Activated CD8-positive, alpha-beta T cell treated with anti-CD3 and anti-CD28 coated beads, Interleukin-2, amount 10 ng/mL, durations not matched to agents 7 days and 5 days (primary cell): ENCODE data around the gene PTPN13. TPM values are rescaled to one million over a fixed set of nuclear protein-coding genes. Genes with fewer than 3 reads are reported as not detected.
"Not testable (repeated sequence)": the region's sequence is repeated elsewhere in the genome, so short reads cannot be mapped to it uniquely, and the experiment has no call there.

ENCODE experiments used
- ATAC-seq: fragments of 150-1000 bp; cut with Tn5 transposase; one replicate; pipeline ENCODE4 v1.10.0; 2021; ENCODE audit warnings: moderate library complexity
- CTCF ChIA-PET: fragments of 350-600 bp; sonication (Branson Sonifier 250); formaldehyde crosslinking; loops from one replicate; lab custom pipeline; 2021; ENCODE audit warnings: antibody characterized with exemption; lab: Charles Lee
- POLR2A ChIA-PET: fragments of 350-600 bp; sonication (Branson Sonifier 250); formaldehyde crosslinking; loops from one replicate; lab custom pipeline; 2021; ENCODE audit warnings: antibody characterized with exemption; lab: Charles Lee
- DNase-seq: peaks from one replicate; pipeline ENCODE4 v3.0.0-alpha.2; 2020
- H3K27ac Mint-ChIP-seq: one replicate; pipeline ENCODE4 v1.8.0; 2021; ENCODE audit warnings: mild to moderate bottlenecking, mixed read lengths
- H3K27me3 Mint-ChIP-seq: one replicate; pipeline ENCODE4 v1.8.0; 2021; ENCODE audit warnings: low read depth, mixed read lengths
- H3K36me3 Mint-ChIP-seq: one replicate; pipeline ENCODE4 v1.8.0; 2021; ENCODE audit warnings: low read depth, mixed read lengths
- H3K4me1 Mint-ChIP-seq: one replicate; pipeline ENCODE4 v1.8.0; 2021; ENCODE audit warnings: low read depth, mixed read lengths
- H3K4me3 Mint-ChIP-seq: one replicate; pipeline ENCODE4 v1.8.0; 2021; ENCODE audit warnings: mild to moderate bottlenecking, mixed read lengths
- H3K9me3 Mint-ChIP-seq: one replicate; pipeline ENCODE4 v1.8.0; 2022; ENCODE audit warnings: mixed read lengths; ENCODE audit not compliant: insufficient read depth
- total RNA-seq, 2 experiments: library from RNA; stranded (reverse); gene quantifications; one replicate each; pipeline ENCODE4 v1.2.3, GENCODE V29; 2021

Gene PTPN13
- total RNA-seq, 2 experiments from 2014 or later = 0.08 to 0.16 TPM

DNA sequence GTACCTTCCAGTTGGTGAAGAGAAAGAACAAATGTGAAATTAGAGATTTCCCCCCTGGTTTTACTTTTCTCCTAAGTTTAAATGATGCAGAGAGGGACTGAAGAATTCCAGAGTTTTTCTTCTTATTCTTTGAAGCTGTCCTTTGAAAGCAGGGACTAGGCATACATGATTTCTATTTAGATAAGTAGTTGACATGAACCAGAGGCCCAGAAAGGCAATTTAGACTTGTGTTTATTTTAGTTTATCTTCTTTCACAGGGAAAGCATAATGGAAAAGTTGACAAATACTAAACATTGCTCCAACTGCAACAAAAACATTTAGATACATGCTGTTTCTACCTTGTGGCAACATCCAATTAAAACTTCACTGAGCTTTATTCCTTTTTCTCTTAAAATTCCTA, 32.0 kb downstream of the PTPN13 start:
- H3K4me1 Mint-ChIP-seq = no peaks in the 10 kb centered on the region
- H3K36me3 Mint-ChIP-seq = no peaks in the 10 kb centered on the region
- no peaks in the 10 kb centered on the region for H3K27me3 Mint-ChIP-seq
- no peak overlapping the region for H3K4me3 Mint-ChIP-seq
- DNase-seq = no peak
- ChIA-PET CTCF (interaction anchor here (1.2 kb wide), 1 partner anchor 127 kb away, joined by 3 read pairs; no protein-coding TSS in a partner anchor), POLR2A (no interaction called here)
- ATAC-seq = no peak
- no peaks in the 10 kb centered on the region for H3K9me3 Mint-ChIP-seq
- no peak overlapping the region for H3K27ac Mint-ChIP-seq

DNA sequence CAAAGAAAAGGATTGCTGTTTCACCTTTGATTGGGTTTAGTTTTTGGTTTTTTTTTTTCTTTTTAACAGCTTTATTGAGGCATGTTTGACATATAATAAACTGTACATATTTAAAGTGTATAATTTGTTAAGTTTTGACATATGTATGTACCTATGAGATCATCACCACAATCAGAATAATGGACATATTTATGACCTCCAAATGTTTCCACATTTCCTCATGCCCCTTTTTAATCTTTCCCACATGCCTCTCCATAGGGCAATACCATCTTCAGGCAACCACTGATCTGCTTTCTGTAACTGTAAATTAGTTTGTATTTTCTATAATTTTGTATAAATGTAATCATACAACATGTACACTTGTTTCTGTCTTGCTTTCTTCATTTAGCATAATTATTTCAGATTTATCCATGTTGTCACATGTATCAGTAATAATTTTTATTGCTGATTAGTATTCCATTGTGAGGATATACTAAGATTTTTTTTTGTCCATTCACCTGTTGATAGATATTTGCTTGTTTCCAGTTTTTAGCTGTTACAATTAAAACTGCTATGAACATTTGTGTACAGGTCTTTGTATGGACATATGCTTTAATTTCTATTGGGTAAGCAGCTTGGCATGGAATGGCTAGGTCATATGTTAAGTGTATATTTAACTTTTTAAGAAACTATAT, 33.5 kb downstream of the PTPN13 start:
- no peaks in the 10 kb centered on the region for H3K27me3 Mint-ChIP-seq
- DNase-seq (no peak), ATAC-seq (no peak)
- no peaks in the 10 kb centered on the region for H3K9me3 Mint-ChIP-seq
- POLR2A ChIA-PET = no interaction called here
- no peaks in the 10 kb centered on the region for H3K36me3 Mint-ChIP-seq
- H3K4me1 Mint-ChIP-seq = no peaks in the 10 kb centered on the region
- H3K27ac Mint-ChIP-seq = no peak overlapping the region
- CTCF ChIA-PET = interaction anchor here (1.2 kb wide), 1 partner anchor 129 kb away, joined by 3 read pairs; no protein-coding TSS in a partner anchor
- no peak overlapping the region for H3K4me3 Mint-ChIP-seq

DNA sequence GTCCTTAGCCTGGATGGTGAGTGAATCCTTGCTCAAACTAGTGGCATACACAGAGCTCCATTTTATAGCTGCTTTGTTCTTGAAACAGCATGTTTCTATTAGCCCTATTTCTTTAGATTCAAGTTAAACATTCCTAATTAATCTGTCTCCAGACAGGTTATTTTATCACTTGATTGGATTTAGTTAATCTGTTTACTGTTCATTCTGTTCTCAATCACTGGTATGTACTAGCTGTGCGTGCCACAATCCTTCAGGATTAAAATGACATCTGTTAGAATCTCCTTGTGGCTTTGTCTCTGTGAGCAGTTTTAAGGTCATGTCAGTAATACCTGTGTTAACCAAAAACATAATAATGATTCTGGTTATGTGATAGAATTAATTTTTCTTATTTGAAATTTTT, 36.5 kb downstream of the PTPN13 start:
- no peaks in the 10 kb centered on the region for H3K36me3 Mint-ChIP-seq
- CTCF ChIA-PET = no interaction called here
- POLR2A ChIA-PET = no interaction called here
- DNase-seq (no peak), ATAC-seq (no peak)
- H3K4me3 Mint-ChIP-seq = no peak overlapping the region
- H3K9me3 Mint-ChIP-seq = no peaks in the 10 kb centered on the region
- H3K27ac Mint-ChIP-seq = no peak overlapping the region
- H3K4me1 Mint-ChIP-seq = no peaks in the 10 kb centered on the region
- H3K27me3 Mint-ChIP-seq = no peaks in the 10 kb centered on the region

DNA sequence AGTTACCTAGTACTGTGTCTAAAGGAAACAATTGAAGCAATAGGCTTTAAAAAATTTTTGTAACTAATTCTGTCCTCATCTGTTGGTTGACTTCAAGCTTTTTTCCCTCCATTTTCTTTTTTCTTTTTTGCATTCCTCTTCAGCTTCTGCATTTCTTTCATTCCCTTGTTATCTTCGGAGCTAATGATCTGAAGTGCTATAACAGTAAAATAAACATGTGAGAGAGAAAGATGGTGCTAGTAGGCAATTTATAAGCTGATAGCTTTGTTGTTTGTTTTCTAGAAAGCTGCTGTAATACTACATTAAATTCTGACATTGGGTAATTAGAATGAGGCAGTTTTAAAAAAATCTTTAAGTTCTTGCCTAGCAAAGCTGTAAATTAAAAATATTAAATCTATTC, 37.1 kb downstream of the PTPN13 start:
- H3K36me3 Mint-ChIP-seq = no peaks in the 10 kb centered on the region
- no peaks in the 10 kb centered on the region for H3K9me3 Mint-ChIP-seq
- H3K27me3 Mint-ChIP-seq = no peaks in the 10 kb centered on the region
- no peaks in the 10 kb centered on the region for H3K4me1 Mint-ChIP-seq
- POLR2A ChIA-PET = no interaction called here
- H3K27ac Mint-ChIP-seq = no peak overlapping the region
- no peak for DNase-seq
- H3K4me3 Mint-ChIP-seq = no peak overlapping the region
- CTCF ChIA-PET = no interaction called here
- ATAC-seq = no peak

DNA sequence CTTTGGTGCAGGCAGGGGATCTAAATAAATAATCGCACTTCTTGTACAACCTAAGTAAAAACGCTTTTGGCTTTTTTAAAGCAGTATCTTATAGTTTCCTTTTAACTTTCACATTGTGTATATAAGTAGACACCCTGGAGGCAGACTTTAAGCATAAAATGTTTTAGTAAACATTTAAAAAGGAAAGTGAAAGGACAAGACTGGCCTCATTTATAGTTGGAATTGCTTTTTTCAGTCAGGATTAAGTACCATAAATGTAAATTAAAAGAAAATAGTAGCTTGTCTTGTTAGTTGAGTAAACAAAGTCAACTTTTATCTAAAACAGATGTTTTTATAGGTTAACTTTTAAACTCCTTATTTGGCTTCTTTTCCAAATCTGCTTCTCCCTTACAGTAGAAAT, 39.7 kb downstream of the PTPN13 start:
- no peaks in the 10 kb centered on the region for H3K4me1 Mint-ChIP-seq
- no peak overlapping the region for H3K27ac Mint-ChIP-seq
- ChIA-PET POLR2A (interaction anchor here (0.5 kb wide), 1 partner anchor 700 kb away, joined by 3 read pairs; no protein-coding TSS in a partner anchor), CTCF (no interaction called here)
- no peaks in the 10 kb centered on the region for H3K27me3 Mint-ChIP-seq
- H3K4me3 Mint-ChIP-seq = no peak overlapping the region
- no peak for ATAC-seq
- no peaks in the 10 kb centered on the region for H3K36me3 Mint-ChIP-seq
- DNase-seq = no peak
- no peaks in the 10 kb centered on the region for H3K9me3 Mint-ChIP-seq

DNA sequence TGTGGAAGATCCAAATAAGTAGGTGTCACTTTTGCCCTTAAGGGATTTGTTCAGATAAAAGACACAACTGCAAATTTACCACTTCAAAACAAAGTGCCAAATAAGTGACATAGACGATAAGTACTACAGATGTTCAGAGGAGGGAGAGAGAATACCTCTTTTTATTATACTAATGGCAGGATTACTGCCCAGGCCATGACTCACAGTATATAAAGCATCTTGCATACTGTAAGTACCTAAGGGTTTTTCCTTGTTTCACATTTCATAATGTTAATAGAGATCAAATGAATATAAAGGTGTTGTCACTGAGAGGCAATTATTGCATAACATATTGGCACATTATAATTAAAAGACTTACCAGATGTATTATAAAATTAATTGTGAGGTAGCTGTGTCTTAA, 46.4 kb downstream of the PTPN13 start:
- ATAC-seq = no peak
- CTCF ChIA-PET = no interaction called here
- DNase-seq = no peak
- Mint-ChIP-seq H3K4me3 (no peak overlapping the region), H3K9me3 (no peaks in the 10 kb centered on the region), H3K27ac (no peak overlapping the region), H3K27me3 (no peaks in the 10 kb centered on the region), H3K36me3 (no peaks in the 10 kb centered on the region), H3K4me1 (no peaks in the 10 kb centered on the region)
- POLR2A ChIA-PET = no interaction called here

DNA sequence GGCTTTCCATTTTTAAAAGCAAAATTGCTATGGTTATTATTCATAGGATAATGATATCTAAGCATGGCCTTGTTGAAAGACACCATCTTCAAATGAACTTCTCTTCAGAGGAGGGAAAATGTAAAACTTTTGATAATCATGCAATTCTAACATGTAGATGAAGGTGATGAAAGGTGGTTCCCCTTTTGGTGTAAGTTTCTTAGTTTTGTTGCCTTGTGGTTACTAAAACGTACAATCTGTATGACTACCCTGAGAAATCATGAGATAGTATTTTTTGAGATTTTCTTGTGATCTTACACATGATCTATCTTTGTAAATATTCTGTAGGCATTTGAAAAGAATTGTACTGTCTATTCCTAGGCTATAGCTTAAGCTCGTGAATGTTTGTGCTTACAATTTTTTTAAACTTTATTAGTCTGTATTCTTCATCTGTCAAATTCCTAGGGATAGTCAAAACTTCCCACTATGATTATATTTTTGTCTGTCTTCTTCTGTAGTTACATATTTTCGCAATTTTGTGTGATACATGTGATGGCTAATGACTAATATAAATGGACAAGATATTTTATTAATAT, 47.5 kb downstream of the PTPN13 start:
- H3K4me3 Mint-ChIP-seq = no peak overlapping the region
- POLR2A ChIA-PET = no interaction called here
- H3K36me3 Mint-ChIP-seq = no peaks in the 10 kb centered on the region
- no peaks in the 10 kb centered on the region for H3K27me3 Mint-ChIP-seq
- H3K27ac Mint-ChIP-seq = no peak overlapping the region
- H3K9me3 Mint-ChIP-seq = no peaks in the 10 kb centered on the region
- ATAC-seq = no peak
- CTCF ChIA-PET = no interaction called here
- H3K4me1 Mint-ChIP-seq = no peaks in the 10 kb centered on the region
- no peak for DNase-seq

DNA sequence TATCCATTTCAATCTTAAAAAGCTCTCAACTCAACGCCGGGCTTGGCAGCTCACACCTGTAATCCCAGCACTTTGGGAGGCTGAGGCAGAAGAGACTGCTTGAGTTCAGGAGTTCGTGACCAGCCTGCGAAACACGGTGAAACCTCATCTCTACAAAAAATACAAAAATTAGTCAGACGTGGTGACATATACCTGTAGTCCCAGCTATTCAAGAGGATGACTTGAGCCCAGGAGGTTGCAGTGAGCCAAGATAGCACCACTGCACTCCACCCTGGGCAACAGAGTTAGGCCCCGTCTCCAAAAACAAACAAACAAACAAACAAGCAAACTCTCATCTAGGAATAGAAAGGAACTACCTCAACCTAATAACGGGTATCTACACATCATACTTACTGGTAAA, 50.8 kb downstream of the PTPN13 start:
- Mint-ChIP-seq H3K36me3 (no peaks in the 10 kb centered on the region), H3K27me3 (no peaks in the 10 kb centered on the region), H3K9me3 (no peaks in the 10 kb centered on the region), H3K27ac (no peak overlapping the region), H3K4me3 (no peak overlapping the region), H3K4me1 (no peaks in the 10 kb centered on the region)
- ATAC-seq (no peak), DNase-seq (no peak)
- CTCF ChIA-PET = no interaction called here
- POLR2A ChIA-PET = no interaction called here

DNA sequence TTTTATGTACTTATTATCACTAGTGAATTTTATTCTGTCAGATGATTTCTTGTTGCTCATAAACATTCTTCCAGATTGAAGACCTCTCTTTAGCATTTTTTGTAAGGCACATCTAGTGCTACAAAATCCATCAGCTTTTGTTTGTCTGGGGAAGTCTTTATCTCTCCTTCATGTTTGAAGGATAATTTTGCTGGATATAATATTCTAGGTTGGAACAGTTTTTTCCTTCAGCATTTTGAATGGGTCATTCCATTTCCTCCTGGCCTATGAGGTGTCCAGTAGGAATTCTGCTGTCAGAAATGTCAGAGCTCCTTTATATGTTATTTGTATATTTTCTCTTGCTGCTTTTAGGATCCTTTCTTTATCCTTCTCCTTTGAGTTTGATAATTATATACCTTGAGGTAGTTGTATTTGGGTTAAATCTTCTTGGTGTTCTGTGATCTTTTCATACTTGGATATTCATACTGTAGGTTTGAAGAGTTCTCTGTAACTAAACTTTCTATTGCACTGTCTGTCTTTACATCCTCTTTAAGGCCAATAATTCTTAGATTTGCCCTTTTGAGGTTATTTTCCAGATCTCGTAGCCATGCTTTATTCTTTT, 58.3 kb downstream of the PTPN13 start:
- ChIA-PET CTCF (no interaction called here), POLR2A (no interaction called here)
- no peak overlapping the region for H3K4me3 Mint-ChIP-seq
- H3K27ac Mint-ChIP-seq = no peak overlapping the region
- no peaks in the 10 kb centered on the region for H3K9me3 Mint-ChIP-seq
- H3K27me3 Mint-ChIP-seq = no peaks in the 10 kb centered on the region
- no peaks in the 10 kb centered on the region for H3K36me3 Mint-ChIP-seq
- H3K4me1 Mint-ChIP-seq = no peaks in the 10 kb centered on the region
- no peak for DNase-seq
- no peak for ATAC-seq

DNA sequence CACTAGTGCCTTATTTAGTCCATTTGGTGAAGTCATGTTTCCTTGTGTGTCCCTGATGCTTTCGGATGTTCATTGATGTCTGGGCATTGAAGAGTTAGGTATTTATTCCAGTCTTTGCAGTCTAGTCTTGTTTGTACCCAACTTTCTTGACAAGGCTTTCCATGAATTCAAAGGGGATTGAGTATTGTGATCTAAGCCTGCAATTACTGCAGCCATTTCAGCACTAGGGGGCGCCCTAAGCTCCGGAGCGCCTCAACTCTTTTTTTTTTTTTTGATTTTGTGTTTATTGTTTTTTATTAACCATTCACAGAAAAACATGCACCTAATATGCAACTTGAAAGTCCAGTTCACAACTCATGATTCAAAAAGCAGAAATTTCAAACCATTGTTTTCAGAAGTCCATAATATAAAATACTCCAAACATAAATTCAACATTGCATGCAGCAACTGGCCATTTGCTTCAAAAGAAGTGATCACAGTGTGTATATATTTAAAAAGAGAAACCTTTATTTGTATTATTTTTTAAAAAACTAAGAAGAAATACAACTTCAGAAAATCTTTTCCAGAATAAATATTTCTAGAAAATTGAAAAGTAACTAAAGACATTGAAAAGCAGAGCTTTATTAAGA, 59.2 kb downstream of the PTPN13 start:
- Mint-ChIP-seq H3K27ac (no peak overlapping the region), H3K27me3 (no peaks in the 10 kb centered on the region), H3K36me3 (no peaks in the 10 kb centered on the region), H3K9me3 (no peaks in the 10 kb centered on the region), H3K4me3 (no peak overlapping the region), H3K4me1 (no peaks in the 10 kb centered on the region)
- CTCF ChIA-PET = interaction anchor here (0.6 to 1.5 kb wide), 2 partner anchors 155 to 251 kb away, joined by 3 to 4 read pairs; no protein-coding TSS in a partner anchor
- POLR2A ChIA-PET = no interaction called here
- DNase-seq (peak; percentile 22), ATAC-seq (no peak)

DNA sequence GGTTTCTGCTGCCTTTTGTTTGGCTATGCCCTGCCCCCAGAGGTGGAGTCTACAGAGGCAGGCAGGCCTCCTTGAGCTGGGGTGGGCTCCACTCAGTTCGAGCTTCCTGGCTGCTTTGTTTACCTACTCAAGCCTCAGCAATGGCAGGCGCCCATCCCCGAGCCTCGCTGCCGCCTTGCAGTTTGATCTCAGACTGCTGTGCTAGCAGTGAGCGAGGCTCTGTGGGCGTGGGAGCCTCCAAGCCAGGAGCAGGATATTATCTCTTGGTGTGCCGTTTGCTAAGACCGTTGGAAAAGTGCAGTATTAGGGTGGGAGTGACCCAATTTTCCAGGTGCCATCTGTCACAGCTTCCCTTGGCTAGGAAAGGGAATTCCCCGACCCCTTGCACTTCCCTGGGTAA, 62.7 kb downstream of the PTPN13 start:
- H3K27ac Mint-ChIP-seq, H3K4me1 Mint-ChIP-seq, CTCF ChIA-PET, H3K9me3 Mint-ChIP-seq, H3K27me3 Mint-ChIP-seq, ATAC-seq, POLR2A ChIA-PET, H3K4me3 Mint-ChIP-seq, H3K36me3 Mint-ChIP-seq, DNase-seq: not testable (repeated sequence)

DNA sequence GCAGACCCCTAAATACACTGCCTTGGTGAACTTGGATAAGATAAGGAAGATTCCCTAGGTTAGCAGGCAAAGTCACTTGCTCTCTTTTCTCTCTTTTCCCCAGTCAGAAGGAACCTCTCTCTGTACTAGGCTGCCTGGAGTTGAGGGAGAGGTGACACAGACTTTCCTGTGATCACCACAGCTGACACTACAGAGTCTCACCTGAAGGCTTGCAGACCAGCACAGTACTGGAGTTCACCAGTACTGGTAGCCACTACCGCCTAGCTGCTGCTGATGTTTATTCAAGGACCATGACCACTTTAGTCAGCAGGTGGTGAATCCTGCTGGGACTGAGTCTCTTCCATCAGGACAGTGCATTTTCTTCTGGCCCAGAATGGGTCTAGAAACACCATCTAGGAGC, 63.3 kb downstream of the PTPN13 start:
- no peaks in the 10 kb centered on the region for H3K9me3 Mint-ChIP-seq
- H3K4me3 Mint-ChIP-seq = no peak overlapping the region
- H3K27me3 Mint-ChIP-seq = no peaks in the 10 kb centered on the region
- DNase-seq = no peak
- CTCF ChIA-PET = no interaction called here
- POLR2A ChIA-PET = no interaction called here
- H3K36me3 Mint-ChIP-seq = no peaks in the 10 kb centered on the region
- no peak overlapping the region for H3K27ac Mint-ChIP-seq
- no peaks in the 10 kb centered on the region for H3K4me1 Mint-ChIP-seq
- ATAC-seq = no peak
